ENCODE measurements around the gene TCERG1L.

The TCERG1L gene

DNA sequence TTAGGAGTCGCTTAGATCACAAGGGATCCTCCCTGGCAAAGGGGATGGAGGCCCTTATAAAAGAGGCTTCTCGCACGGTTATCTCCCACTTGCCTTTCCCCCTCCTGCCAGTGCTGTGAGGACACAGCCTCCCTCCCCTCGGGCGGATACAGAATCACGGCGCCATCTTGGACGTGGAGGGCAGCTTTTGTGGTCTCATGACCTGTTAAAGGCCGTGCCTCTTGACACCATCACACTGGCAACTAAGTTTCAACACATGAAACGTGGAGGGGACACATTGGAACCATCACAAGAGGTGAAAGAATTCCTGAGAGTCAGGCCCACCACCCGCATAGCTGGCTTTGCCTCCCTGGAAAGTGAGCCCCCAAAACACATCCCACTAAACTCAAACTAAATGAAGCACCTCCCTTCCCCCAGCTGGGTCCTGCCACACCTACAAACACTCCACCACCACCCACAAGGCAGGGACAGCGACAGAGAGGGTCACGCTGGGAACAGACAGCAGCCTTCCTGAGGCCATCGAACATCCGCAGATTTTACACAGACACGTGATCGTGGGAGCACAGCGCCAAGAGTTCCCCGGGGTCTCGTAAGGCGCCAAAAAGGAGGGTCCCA, 110.6 kb downstream of the TCERG1L start:
- TF ChIP-seq, protein P1, sequence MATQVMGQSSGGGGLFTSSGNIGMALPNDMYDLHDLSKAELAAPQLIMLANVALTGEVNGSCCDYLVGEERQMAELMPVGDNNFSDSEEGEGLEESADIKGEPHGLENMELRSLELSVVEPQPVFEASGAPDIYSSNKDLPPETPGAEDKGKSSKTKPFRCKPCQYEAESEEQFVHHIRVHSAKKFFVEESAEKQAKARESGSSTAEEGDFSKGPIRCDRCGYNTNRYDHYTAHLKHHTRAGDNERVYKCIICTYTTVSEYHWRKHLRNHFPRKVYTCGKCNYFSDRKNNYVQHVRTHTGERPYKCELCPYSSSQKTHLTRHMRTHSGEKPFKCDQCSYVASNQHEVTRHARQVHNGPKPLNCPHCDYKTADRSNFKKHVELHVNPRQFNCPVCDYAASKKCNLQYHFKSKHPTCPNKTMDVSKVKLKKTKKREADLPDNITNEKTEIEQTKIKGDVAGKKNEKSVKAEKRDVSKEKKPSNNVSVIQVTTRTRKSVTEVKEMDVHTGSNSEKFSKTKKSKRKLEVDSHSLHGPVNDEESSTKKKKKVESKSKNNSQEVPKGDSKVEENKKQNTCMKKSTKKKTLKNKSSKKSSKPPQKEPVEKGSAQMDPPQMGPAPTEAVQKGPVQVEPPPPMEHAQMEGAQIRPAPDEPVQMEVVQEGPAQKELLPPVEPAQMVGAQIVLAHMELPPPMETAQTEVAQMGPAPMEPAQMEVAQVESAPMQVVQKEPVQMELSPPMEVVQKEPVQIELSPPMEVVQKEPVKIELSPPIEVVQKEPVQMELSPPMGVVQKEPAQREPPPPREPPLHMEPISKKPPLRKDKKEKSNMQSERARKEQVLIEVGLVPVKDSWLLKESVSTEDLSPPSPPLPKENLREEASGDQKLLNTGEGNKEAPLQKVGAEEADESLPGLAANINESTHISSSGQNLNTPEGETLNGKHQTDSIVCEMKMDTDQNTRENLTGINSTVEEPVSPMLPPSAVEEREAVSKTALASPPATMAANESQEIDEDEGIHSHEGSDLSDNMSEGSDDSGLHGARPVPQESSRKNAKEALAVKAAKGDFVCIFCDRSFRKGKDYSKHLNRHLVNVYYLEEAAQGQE (IDR thresholded peaks at IDR 0.05; ENCODE audit: low read depth): no peak
- TF ChIP-seq EP300 (IDR thresholded peaks at IDR 0.05; ENCODE audit: borderline replicate concordance) (no peak), YY1 (IDR thresholded peaks at IDR 0.05; ENCODE audit: low read depth) (no peak)
- TF ChIP-seq, protein P2, sequence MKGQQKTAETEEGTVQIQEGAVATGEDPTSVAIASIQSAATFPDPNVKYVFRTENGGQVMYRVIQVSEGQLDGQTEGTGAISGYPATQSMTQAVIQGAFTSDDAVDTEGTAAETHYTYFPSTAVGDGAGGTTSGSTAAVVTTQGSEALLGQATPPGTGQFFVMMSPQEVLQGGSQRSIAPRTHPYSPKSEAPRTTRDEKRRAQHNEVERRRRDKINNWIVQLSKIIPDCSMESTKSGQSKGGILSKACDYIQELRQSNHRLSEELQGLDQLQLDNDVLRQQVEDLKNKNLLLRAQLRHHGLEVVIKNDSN (IDR thresholded peaks at IDR 0.05): no peak

- no peak for TF ChIP-seq CEBPB (IDR thresholded peaks at IDR 0.05)
- no peak for TF ChIP-seq FOXM1 (IDR thresholded peaks at IDR 0.05; ENCODE audit: borderline replicate concordance, low read depth)
- TF ChIP-seq, protein P2 (IDR thresholded peaks at IDR 0.05): no peak
- no peak for TF ChIP-seq TCF12 (IDR thresholded peaks at IDR 0.05; ENCODE audit: low read depth)
- no peak for TF ChIP-seq TEAD4 (IDR thresholded peaks at IDR 0.05)
- TF ChIP-seq TAF1 (IDR thresholded peaks at IDR 0.05; ENCODE audit: low read depth): no peak
- TF ChIP-seq, protein P3, sequence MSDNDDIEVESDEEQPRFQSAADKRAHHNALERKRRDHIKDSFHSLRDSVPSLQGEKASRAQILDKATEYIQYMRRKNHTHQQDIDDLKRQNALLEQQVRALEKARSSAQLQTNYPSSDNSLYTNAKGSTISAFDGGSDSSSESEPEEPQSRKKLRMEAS (IDR thresholded peaks at IDR 0.05): no peak
- TF ChIP-seq CREB1 (IDR thresholded peaks at IDR 0.05; ENCODE audit: low read depth): no peak
- no peak for TF ChIP-seq RAD21 (IDR thresholded peaks at IDR 0.05; ENCODE audit: low read depth)
- TF ChIP-seq, protein P1 (IDR thresholded peaks at IDR 0.05; ENCODE audit: low read depth): no peak
- TF ChIP-seq NFIC (IDR thresholded peaks at IDR 0.05): no peak
- TF ChIP-seq ZBTB7A (IDR thresholded peaks at IDR 0.05; ENCODE audit: low read depth): no peak
Observed at GRCh38 chr10:131199646-131200045, 111.9 kb downstream of the TCERG1L start.

- TF ChIP-seq CREB1 (IDR thresholded peaks at IDR 0.05; ENCODE audit: low read depth): no peak
- no peak for TF ChIP-seq CEBPB (IDR thresholded peaks at IDR 0.05)
- no peak for TF ChIP-seq ZBTB7A (IDR thresholded peaks at IDR 0.05; ENCODE audit: low read depth)
- no peak for TF ChIP-seq FOXM1 (IDR thresholded peaks at IDR 0.05; ENCODE audit: borderline replicate concordance, low read depth)
- TF ChIP-seq, protein P2 (IDR thresholded peaks at IDR 0.05): no peak
- TF ChIP-seq YY1 (IDR thresholded peaks at IDR 0.05; ENCODE audit: low read depth): no peak
- no peak for TF ChIP-seq RAD21 (IDR thresholded peaks at IDR 0.05; ENCODE audit: low read depth)
- TF ChIP-seq EP300 (IDR thresholded peaks at IDR 0.05; ENCODE audit: borderline replicate concordance): no peak
- TF ChIP-seq EGR1 (IDR thresholded peaks at IDR 0.05): no peak
- TF ChIP-seq, protein P1 (IDR thresholded peaks at IDR 0.05; ENCODE audit: low read depth): no peak
- no peak for TF ChIP-seq NFIC (IDR thresholded peaks at IDR 0.05)
- TF ChIP-seq TAF1 (IDR thresholded peaks at IDR 0.05; ENCODE audit: low read depth): no peak
- TF ChIP-seq TCF12 (IDR thresholded peaks at IDR 0.05; ENCODE audit: low read depth): no peak
- no peak for TF ChIP-seq TEAD4 (IDR thresholded peaks at IDR 0.05)
- TF ChIP-seq, protein P3 (IDR thresholded peaks at IDR 0.05): no peak
Observed at GRCh38 chr10:131198843-131199242, 112.7 kb downstream of the TCERG1L start.

GRCh38 chr10:131198401-131198800, 113.1 kb downstream of the TCERG1L start:
- no peak for TF ChIP-seq CREB1 (IDR thresholded peaks at IDR 0.05; ENCODE audit: low read depth)
- TF ChIP-seq RAD21 (IDR thresholded peaks at IDR 0.05; ENCODE audit: low read depth): no peak
- TF ChIP-seq, protein P3 (IDR thresholded peaks at IDR 0.05): no peak
